Ovary (tissue), 9 donors: ENCODE results near the gene HIBADH. TPM values are rescaled to one million over a fixed set of nuclear protein-coding genes. Genes with fewer than 3 reads are reported as not detected.

Experiments
- DNase-seq, 5 donors: peaks; one replicate each; pipeline ENCODE4 v3.0.0-alpha.2; 2019 to 2020
- H3K27ac ChIP-seq, 2 donors: fragments of 200-600 bp; one replicate each; pipeline versions ENCODE4 v1.5.1 to v1.8.0; 2019 to 2022
- H3K27me3 ChIP-seq: fragments of 200-600 bp; one replicate; pipeline ENCODE4 v1.8.0; 2022
- H3K36me3 ChIP-seq: fragments of 200-600 bp; sonication (generic); one replicate; pipeline ENCODE4 v1.5.1; 2019
- H3K4me1 ChIP-seq: one replicate; pipeline ENCODE4 v1.8.1; 2013; ENCODE audit warnings: mild to moderate bottlenecking, moderate library complexity; ENCODE audit not compliant: insufficient read depth
- H3K4me3 ChIP-seq: fragments of 200-600 bp; sonication (generic); one replicate; pipeline ENCODE4 v1.5.1; 2017
- H3K9me3 ChIP-seq, 2 donors: fragments of 200-600 bp in 1 of 2; sonication (generic) in 1 of 2; one replicate each; pipeline versions ENCODE4 v1.5.1 to v1.8.1; 2013 to 2019; ENCODE audit warnings: mild to moderate bottlenecking in 1 of 2, moderate library complexity in 1 of 2
- EP300 ChIP-seq: sonication (generic); formaldehyde crosslinking; IDR thresholded peaks from one replicate; pipeline ENCODE4 v1.6.1; 2017; ENCODE audit warnings: antibody characterized with exemption
- POLR2A ChIP-seq: fragments of 450-650 bp; IDR thresholded peaks from one replicate; pipeline ENCODE4 v1.6.1; 2017; ENCODE audit warnings: antibody characterized with exemption, mild to moderate bottlenecking, moderate library complexity
- WGBS, 3 donors: extraction: QIAGEN DNeasy Blood & Tissue Kit in 1 of 3; methylation state at CpG; one replicate each; pipeline versions ENCODE4 v1.1.5 to v1.1.7; 2013 to 2017; 5-methylcytosine and 5-hydroxymethylcytosine counted together
- intact Hi-C, 4 donors: fragments of 100-400 bp; cut with DNase I; formaldehyde crosslinking; loops; one replicate each; pipeline versions ENCODE4 v1.11.0 to v1.15.1; 2022 to 2023
- polyA plus RNA-seq, 2 donors: library from polyadenylated mRNA; stranded (reverse); fragments of 200-250 nt in 1 of 2; fragments of 350-450 nt in 1 of 2; fragmentation: Illumina TruSeq in 1 of 2; extraction: RNeasy Lipid Tissue Mini Kit (QIAGEN cat#74804) in 1 of 2; gene quantifications; one replicate each; pipeline ENCODE4 v1.2.3, GENCODE V29; 2013 to 2014
- total RNA-seq, 7 donors: library from RNA; depleted of rRNA in 2 of 7; stranded (reverse); fragments of >200 nt in 2 of 7; fragmentation: NEBNext Ultra II Directional in 3 of 7; extraction: Animal tissue kit (Norgen Biotek cat#: 25700) in 3 of 7; gene quantifications; one replicate each; pipeline versions ENCODE4 v1.1.0 to v1.2.4, GENCODE V29; 2016 to 2023
- TF ChIP-seq, protein P1 (sequence below), 3 donors: fragments of 450-650 bp in 2 of 3; fragments of 200-600 bp in 1 of 3; IDR thresholded peaks; one replicate each; pipeline versions ENCODE4 v1.5.1 to v1.8.0; 2016 to 2022; ENCODE audit warnings: antibody characterized with exemption in 3 of 3, mild to moderate bottlenecking in 1 of 3
- donor health status: DM: no; HTN: no; CAD: no; lungs with moderate emphysema.
- donor health status: DM: no; HTN: no; CAD: no.
- donor health status: Bipolar disorder and iron deficiency.
- donor health status: DM: yes; HTN: yes; CAD: no.
- donor health status: DM: no; HTN: no; CAD: no.
- donor health status: DM: yes; HTN: yes; CAD: no.

Gene HIBADH
- total and polyA plus RNA-seq, 9 donors, result 24.4 to 76.0 (median 36.9) TPM

DNA sequence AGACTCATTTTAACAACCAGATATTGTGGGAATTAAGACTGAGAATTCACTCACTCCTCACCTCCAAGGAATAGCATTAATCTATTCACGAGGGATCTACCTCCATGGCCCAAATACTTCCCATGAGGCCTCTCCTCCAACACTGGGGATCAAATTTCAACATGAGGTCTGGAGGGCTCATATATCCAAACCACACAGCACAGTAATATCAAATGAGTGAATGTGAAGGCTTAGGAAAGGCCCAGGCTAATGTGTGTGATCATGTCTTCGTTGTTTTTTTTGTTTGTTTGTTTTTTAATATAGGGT is 46.5 kb downstream of the HIBADH start:
- Histone ChIP-seq H3K36me3 (no peaks in the 10 kb centered on the region), H3K27me3 (no peaks in the 10 kb centered on the region), H3K4me3 (no peak overlapping the region), H3K9me3 (peaks cover 3 to 5% of the 10 kb centered on the region in 2 donors), H3K27ac (no peak overlapping the region), H3K4me1 (no peaks in the 10 kb centered on the region)
- WGBS, 3 donors, result 90 to 100% (median 97%) methylated on average over 2 of the region's 2 CpGs
- no peak for DNase-seq
- intact Hi-C loops, result no loop called here
- TF ChIP-seq EP300, result no peak
- no peak for TF ChIP-seq POLR2A
- TF ChIP-seq, protein P1, sequence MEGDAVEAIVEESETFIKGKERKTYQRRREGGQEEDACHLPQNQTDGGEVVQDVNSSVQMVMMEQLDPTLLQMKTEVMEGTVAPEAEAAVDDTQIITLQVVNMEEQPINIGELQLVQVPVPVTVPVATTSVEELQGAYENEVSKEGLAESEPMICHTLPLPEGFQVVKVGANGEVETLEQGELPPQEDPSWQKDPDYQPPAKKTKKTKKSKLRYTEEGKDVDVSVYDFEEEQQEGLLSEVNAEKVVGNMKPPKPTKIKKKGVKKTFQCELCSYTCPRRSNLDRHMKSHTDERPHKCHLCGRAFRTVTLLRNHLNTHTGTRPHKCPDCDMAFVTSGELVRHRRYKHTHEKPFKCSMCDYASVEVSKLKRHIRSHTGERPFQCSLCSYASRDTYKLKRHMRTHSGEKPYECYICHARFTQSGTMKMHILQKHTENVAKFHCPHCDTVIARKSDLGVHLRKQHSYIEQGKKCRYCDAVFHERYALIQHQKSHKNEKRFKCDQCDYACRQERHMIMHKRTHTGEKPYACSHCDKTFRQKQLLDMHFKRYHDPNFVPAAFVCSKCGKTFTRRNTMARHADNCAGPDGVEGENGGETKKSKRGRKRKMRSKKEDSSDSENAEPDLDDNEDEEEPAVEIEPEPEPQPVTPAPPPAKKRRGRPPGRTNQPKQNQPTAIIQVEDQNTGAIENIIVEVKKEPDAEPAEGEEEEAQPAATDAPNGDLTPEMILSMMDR (IDR thresholded peaks at IDR 0.05), result no peak

GRCh38 chr7:27615420-27616185 is 47.1 kb downstream of the HIBADH start:
- H3K4me1 ChIP-seq, result no peaks in the 10 kb centered on the region
- TF ChIP-seq POLR2A (no peak), EP300 (no peak)
- TF ChIP-seq, protein P1 (IDR thresholded peaks at IDR 0.05), result no peak
- no peaks in the 10 kb centered on the region for H3K36me3 ChIP-seq
- no peaks in the 10 kb centered on the region for H3K27me3 ChIP-seq
- peaks cover 3 to 4% of the 10 kb centered on the region in 2 donors for H3K9me3 ChIP-seq
- H3K4me3 ChIP-seq, result no peak overlapping the region
- 93 to 96% (median 94%) methylated on average over 7 of the region's 7 CpGs for WGBS, 3 donors
- no peak for DNase-seq
- no peak overlapping the region for H3K27ac ChIP-seq
- intact Hi-C loops, result no loop called here

DNA sequence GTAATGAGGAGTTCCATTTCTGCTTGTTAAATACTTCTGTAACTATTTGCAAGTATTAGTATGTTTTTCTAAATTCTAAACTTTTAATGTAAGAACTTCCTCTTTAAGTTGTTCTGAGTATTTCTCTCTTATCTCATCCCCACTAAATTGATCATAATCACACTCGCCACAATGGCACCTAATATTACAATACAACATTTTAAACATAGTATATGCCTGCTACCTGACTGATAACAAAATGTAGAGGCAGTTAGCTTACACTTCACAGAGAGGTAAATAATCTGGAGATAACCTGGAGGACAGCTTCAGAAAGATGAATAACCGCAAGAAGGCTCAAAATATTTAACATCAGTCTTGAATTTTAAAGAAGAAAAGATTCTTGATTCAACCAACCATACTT is 48.6 kb downstream of the HIBADH start:
- intact Hi-C loops, result no loop called here
- Histone ChIP-seq H3K9me3 (no peaks in the 10 kb centered on the region), H3K4me1 (no peaks in the 10 kb centered on the region), H3K27ac (no peak overlapping the region), H3K27me3 (no peaks in the 10 kb centered on the region), H3K36me3 (no peaks in the 10 kb centered on the region), H3K4me3 (no peak overlapping the region)
- 96 to 97% (median 97%) methylated on average over 2 of the region's 2 CpGs for WGBS, 3 donors
- TF ChIP-seq, protein P1 (IDR thresholded peaks at IDR 0.05), result no peak
- no peak for TF ChIP-seq POLR2A
- DNase-seq, result no peak

DNA sequence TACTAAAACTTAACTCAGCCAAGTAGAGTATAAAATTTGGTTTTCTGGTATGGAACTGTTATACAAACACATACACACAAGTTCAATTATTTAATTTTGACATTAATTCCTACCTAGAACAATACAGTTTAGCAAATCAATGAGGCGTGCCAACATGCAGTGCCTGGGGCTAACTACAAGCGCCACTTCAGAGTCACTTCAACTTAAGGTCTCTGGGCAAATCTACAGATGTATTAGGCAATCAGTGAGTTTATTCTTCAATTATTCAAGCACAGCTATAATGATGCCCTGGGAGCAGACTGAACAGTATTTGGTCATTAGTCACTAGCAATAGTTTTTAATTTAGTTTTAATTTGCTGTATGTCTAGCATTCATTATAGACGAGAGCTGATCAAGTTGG is 51.6 kb downstream of the HIBADH start:
- intact Hi-C loops, result no loop called here
- Histone ChIP-seq H3K27me3 (no peaks in the 10 kb centered on the region), H3K36me3 (no peaks in the 10 kb centered on the region), H3K4me1 (no peaks in the 10 kb centered on the region), H3K9me3 (no peaks in the 10 kb centered on the region), H3K4me3 (no peak overlapping the region), H3K27ac (no peak overlapping the region)
- TF ChIP-seq EP300 (no peak), POLR2A (no peak)
- TF ChIP-seq, protein P1 (IDR thresholded peaks at IDR 0.05), result no peak
- no peak for DNase-seq
- 95 to 100% (median 98%) methylated on average over 3 of the region's 3 CpGs for WGBS, 3 donors
